DMS 273 treated with DMSO at 0.1 percent for 48 hours (cell line): ENCODE results near the gene ALDH3B1.

ENCODE experiments used
- DNase-seq: peaks from one replicate; lab custom pipeline; 2025; lab: John Stamatoyannopoulos, UW

The ALDH3B1 gene

GRCh38 chr11:67997475-67997921 lies 12.6 kb upstream of the ALDH3B1 start:
- no peak for DNase-seq

DNA sequence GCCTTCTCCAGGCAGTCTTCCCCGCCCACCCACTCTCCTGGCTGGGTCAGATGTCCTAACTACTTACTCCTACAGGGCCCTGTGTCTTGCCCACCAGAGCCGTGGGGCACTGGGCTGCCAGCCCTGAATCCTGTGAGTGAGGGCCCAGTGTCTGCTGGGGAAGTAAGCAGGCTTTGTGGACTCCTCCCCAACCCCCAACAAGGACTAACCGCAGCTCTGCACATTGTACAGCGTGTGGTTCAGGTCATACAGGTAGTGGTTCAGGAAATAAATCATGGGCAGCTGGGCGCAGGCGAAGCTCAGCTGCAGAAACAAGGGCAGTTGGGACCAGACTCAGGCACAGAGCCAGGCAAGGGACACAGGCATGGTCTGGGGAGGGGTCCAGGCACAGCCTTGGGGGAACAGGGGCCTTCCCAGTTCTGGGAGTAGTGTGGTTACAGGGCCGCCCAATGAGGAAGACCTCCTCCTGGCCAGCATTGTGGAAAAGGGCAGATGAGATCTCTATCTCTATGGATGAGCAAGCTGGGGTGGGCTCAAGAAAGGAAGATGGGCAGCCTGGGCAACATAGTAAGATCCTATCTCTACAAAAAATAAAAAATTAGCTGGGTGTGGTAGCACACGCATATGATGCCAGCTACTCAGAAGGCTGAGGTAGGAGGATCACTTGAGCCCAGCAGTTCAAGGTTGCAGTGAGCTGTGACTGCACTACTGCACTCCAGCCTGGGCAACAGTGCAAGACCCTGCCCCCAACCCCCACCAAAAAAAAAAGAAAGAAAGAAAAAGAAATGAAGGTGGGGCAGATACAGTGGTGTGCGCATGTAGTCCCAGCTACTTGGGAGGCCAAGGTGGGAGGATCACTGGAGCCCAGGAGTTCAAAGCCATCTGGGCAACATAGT lies 11.7 kb upstream of the ALDH3B1 start:
- DNase-seq, result no peak

- no peak for DNase-seq
Observed at GRCh38 chr11:67999201-67999629, 10.9 kb upstream of the ALDH3B1 start.

DNA sequence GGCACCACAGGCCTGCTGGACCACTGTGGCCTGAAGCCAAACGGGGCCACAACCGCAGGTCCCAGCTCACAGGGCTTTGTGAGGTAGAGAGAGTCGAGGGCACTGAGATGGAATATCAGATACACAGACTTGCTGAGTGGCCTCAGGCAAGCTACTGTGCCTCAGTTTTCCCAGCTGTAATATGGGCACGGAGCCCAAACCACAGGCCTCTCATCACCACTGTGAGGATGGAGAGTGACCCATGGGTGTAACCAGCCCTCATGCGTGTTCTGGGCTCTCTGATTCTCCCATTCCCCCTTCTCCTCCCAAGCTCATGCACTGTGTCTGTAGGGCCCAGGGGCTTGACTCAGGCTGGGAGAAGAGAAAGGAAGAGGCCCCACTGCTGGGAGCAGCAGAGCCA lies 10.4 kb upstream of the ALDH3B1 start:
- no peak for DNase-seq

DNA sequence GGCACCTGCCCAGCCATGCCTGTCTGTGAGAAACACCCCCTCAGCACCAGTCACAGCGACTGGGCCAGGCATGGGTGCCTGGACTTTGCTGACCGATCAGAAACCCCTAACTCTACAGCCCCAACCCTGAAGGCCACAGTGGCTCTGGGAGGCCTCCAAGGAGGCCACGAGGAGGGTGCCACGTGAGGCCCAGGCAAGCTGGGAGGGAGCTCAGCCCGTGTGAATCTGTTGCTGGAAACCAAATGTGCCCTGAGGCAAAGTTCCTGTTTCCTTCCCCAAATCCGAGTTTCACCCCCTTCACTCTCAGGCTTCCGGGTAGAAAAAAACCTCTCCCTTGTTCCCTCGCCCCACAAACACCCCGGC lies 7.6 kb upstream of the ALDH3B1 start:
- no peak for DNase-seq

DNA sequence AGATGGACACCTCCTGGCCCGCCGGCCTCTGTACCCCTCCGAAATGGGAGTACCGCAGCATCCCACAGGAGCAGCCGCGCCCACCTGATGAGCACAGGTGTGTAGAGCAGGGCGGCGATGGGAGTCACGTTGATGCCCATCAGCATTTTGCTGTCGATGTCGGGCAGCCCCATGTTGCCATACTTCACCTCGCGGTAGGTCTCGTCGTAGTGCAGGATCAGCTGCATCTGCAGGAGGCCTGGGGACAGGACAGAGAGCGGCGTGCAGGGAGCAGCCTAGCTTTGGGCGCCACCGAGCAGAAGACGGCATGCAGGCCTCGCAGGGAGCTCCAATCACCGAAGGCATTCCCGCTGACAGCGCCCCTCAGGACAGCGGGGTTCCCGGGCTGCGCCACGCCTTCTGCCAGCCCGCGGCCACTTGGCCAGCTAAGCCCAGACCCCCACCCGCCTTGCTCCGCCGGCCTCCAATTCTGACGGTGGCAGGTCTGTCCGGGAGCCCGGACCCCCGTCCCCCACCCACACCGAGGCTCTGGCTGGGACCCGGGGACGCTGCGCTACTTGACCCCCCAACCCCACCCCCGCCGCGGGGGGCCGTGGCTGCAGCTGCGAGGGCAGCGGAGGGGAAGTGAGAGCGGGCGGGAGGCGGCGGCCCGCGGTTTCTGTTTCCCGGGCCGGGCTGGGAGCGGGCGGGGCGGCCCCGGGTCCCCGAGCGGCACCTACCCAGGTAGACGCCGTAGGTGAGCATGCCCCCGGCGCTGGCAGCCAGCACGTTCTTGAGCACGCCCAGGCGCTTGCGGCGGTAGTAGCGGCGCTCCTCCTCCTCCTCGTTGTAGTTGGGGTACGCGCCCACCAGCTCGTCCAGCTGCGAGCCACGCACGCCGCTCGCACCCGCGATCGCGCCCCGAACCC lies 6.9 kb upstream of the ALDH3B1 start:
- no peak for DNase-seq

DNA sequence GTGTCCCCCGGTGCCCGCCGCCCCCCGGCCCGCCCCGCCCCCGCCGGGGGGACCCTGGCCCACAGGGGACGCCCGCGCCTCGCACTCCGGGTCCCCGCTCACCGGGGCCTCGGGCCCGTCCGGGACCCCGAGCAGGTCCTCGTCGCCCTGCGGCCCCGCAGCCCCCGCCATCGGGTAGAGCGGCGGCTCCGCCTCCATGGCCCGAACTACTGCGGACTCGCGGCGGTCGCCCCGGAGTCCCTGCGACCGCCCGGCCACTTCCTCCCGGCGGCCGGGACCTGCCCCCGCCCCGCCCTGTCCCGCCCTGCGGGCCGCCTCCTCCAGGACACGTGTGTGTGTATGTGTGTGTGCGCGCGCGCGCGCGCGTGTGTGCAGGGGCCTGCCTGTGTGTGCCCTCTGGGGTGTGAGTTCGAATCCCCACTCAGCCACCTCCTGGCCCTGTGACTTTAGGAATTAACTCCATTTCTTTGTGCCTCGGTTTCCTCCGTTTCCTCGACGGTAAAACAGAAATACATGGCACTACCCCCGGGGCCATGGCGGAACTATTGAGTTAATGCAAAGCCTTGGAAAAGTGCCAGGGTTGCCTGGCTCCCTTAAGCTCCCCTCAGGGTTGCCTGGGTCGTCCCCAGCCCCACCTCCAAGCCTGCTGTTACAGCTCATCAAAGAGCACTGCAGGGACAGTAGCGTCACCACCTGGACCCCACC lies 6.1 kb upstream of the ALDH3B1 start, which contains the start of gene UNC93B1:
Gene UNC93B1, minus strand, starts transcription at position 252 of the 705 bp plus-strand sequence. Its CDS starts 54 bp downstream, at position 198.
- no peak for DNase-seq

DNA sequence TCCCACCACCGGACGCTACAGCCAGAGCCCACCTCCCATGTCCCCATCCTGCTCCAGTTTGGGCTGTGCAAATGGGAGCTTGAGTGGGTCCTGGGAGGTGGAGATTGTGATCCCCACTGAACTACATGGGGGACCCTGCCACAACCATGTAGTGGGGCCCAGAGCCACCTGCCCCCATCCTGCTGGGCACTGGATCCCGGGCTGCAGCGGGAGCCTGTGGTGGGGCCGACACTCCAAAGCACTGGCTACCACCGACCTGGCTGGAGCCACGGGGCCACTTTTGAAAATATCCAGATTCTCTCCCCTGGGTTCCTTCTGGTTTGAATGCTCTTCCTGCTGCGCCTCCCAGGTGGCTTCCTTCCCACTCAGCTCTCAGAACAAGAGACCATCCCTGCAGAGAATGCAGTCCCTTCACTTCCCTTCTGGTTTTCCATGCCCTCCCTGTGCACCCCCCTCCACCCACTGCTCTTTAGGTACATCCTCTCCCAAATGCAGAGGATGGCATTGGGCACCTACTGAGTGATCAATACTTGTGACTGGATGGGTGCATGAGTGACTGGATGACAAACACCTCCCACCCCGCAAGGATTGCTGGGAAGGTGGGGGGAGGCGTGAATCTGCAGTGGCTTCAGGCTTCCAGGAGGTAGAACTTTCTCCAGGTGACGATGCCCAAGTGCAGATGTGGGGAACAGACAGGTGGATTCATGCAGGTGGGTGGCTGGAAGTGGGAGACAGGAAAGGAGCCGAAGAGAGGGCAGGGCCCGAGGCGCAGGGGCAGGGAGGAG lies 5.4 kb upstream of the ALDH3B1 start:
- DNase-seq, result no peak

GRCh38 chr11:68006606-68007166 lies 3.4 kb upstream of the ALDH3B1 start:
- DNase-seq, result no peak

DNA sequence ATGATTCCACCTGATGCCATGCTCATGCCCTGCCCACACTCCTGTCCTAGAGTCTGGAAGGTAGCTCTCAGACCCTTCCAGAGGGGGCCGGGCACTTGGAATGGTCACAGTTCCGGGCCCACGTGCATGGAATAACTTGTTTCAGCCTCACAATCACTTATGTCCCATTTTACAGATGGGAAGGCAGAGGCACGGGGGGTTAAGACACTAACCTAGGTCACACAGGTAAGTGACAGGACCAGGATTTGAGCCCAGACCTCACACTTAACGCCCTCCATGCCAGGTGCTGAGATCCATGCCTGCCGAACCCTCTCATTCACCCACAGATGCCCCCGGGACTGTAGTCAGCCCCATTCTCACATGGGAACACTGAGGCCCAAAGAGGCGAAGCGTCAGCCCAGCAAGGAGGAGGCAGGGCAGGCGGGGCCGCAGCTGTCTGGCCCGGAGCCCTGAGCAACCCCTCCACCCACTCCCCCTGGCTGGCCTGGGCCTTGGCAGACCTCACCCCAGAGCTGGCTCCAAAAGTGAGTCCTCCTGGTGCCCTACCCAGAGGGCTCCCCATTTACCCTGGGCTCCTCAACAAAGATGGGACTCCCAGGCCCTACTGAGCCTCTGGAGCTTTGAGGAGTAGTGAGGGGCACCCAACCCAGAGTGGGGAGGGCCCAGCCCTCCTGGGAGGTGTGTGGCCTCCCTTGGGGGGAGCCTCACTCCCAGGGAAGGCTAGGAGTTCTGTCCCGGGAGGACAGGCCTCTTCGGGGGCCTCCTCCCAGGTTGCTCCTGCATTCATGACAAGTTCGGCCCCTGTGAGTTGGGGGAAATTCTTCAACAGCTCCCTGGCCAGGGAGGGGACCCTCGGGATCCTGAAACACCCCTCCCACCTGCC lies 2.4 kb upstream of the ALDH3B1 start:
- DNase-seq, result no peak

- DNase-seq, result no peak
Observed at GRCh38 chr11:68008381-68009337, 1.5 kb upstream of the ALDH3B1 start.

DNA sequence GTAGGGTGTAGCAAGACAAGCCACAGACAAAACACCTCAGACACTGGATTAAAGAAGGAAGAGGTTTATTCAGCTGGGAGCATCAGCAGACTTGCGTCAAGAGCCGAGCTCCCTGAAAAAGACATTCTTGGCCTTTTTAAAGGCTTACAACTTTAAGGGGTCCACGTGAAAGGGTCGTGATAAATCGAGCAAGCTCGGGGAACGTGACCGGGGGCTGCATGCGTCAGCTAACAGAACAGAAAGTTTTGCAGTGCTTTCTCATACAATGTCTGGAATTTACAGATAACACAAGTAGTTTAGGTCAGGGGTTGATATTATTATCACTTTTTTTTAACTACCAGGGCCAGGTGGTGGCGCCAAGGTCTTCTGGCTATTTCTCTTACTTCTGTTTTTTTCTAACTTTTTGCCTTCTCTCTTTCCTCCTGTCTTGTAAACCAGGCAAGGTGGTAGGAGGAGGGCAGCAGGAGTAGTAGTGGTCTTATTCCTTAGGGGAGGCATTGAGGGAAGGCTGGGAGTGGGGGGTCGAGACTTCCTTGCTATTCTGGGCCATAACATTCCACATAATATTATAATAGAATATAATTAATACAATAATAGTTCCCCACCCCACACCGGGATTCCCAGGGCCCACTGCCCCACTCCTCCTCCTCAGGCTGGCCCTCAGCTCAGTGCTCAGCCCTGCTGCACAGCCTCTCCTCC lies 587 bp upstream of the ALDH3B1 start:
- no peak for DNase-seq

GRCh38 chr11:68011051-68011943 lies 1.2 kb downstream of the ALDH3B1 start:
- no peak for DNase-seq

GRCh38 chr11:68012044-68012842 lies 2.1 kb downstream of the ALDH3B1 start:
- no peak for DNase-seq

DNA sequence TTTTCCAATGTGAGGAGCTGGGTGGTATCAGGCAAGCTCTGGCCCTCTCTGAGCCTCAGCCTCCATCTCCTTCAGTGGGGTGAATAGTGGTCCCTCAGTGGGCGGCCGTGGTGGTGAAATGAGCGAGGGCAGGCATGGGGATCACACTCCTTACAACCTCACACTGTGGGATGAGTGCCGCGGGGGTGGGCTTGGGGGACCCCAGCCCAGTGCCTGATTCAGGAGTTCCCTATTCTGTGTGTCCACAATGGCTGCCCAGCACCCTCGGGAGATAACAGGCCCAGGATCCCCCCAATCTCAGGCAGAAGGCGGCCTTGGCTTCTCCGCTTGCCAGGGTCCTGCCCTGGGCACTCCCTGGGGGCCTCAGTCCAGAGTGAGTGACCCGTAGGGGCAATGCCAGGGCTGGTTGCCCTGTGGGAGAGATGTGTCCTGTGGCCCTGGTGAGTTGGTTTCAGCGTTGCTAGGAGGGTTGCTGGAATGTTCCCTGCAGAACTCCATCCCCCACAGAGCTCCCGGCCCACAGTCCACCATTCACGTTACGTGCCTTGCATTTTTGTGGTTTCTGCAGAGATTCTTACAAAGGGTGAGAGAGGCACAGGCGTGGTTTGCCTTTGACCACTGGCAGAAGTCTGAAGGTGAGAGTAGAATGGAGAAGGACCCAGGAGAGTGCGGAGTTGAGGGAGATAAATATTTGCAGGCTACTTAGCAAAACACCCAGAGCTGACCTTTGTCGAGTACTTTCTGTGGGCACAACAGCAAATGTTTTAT lies 2.9 kb downstream of the ALDH3B1 start:
- no peak for DNase-seq
